HCT116 (cell line): Measurements from ENCODE around the gene HEXD. TPM values are rescaled to one million over a fixed set of nuclear protein-coding genes. Genes with fewer than 3 reads are reported as not detected.

Experiments used
- ATAC-seq: fragments of 200-7000 bp; cut with Tn5 transposase; 2 replicates; pipeline ENCODE4 v1.9.1; 2020; ENCODE audit warnings: mild to moderate bottlenecking, moderate library complexity
- BruUV-seq: library from RNA; stranded (reverse); fragments of 400-500 nt; replicated peaks from 2 replicates; lab custom pipeline; 2021; lab: Mats Ljungman, UMichigan
- CTCF ChIA-PET: fragments of 300-600 bp; sonication (Branson Sonifier 250); formaldehyde crosslinking; loops from one replicate; lab custom pipeline; 2021; ENCODE audit warnings: antibody characterized with exemption; lab: Charles Lee
- POLR2A ChIA-PET: fragments of 300-600, 350-600 bp; sonication (Branson Sonifier 250); formaldehyde crosslinking; loops from one replicate; lab custom pipeline; 2021; ENCODE audit warnings: antibody characterized with exemption; lab: Charles Lee
- RAD21 ChIA-PET, 2 experiments: fragments of 300-600 bp; sonication (Branson Sonifier 250); formaldehyde crosslinking; loops; one replicate each; lab custom pipeline; 2023; ENCODE audit warnings: low total read pairs in 2 of 2; ENCODE audit not compliant: uncharacterized antibody in 2 of 2, unreplicated experiment in 2 of 2, low non-redundant PET in 1 of 2; lab: Charles Lee
- DNase-seq: peaks from one replicate; pipeline ENCODE4 v3.0.0-alpha.2; 2010; ENCODE audit warnings: low read depth, low spot score
- H2AFZ ChIP-seq: fragments of 200-600 bp; shearing (Covaris generic), sonication (generic); 2 replicates; pipeline ENCODE4 v1.6.1; 2017; ENCODE audit warnings: low read depth, mixed run types, mixed read lengths, antibody characterized with exemption, low read length; ENCODE audit not compliant: poor library complexity, severe bottlenecking
- H3K27ac ChIP-seq: 2 replicates; pipeline ENCODE4 v1.5.1; 2012; ENCODE audit warnings: low read depth, low read length
- H3K27me3 ChIP-seq: fragments of 200-600 bp; sonication (generic); 2 replicates; pipeline ENCODE4 v1.6.1; 2016; ENCODE audit warnings: mixed run types, low read length, mixed read lengths; ENCODE audit not compliant: insufficient read depth
- H3K36me3 ChIP-seq, 2 experiments: fragments of 200-500 bp in 1 of 2; fragments of 200-600 bp in 1 of 2; sonication (Bioruptor generic) in 1 of 2; sonication (generic) in 1 of 2; 2 replicates each; pipeline versions ENCODE4 v1.5.1 to v1.6.1; 2014 to 2016; ENCODE audit warnings: low read length in 2 of 2, inconsistent platforms in 1 of 2, mixed read lengths in 1 of 2, mixed run types in 1 of 2; ENCODE audit not compliant: insufficient read depth in 2 of 2, control insufficient read depth in 1 of 2
- H3K4me1 ChIP-seq, 2 experiments: fragments of 200-600 bp in 1 of 2; sonication (generic) in 1 of 2; 2 replicates each; pipeline versions ENCODE4 v1.5.1 to v1.6.1; 2012 to 2017; ENCODE audit warnings: low read length in 2 of 2, inconsistent platforms in 1 of 2, mild to moderate bottlenecking in 1 of 2, mixed read lengths in 1 of 2, mixed run types in 1 of 2, moderate library complexity in 1 of 2; ENCODE audit not compliant: insufficient read depth in 2 of 2, control insufficient read depth in 1 of 2
- H3K4me2 ChIP-seq: fragments of 200-600 bp; sonication (generic); 2 replicates; pipeline ENCODE4 v1.6.1; 2017; ENCODE audit warnings: mixed run types, low read length, mixed read lengths
- H3K4me3 ChIP-seq, 2 experiments: fragments of 200-600 bp in 1 of 2; sonication (generic) in 1 of 2; replicated peaks in 1 of 2; 2 replicates each; pipeline ENCODE4 v1.5.1; 2011 to 2016; ENCODE audit warnings: low read length in 2 of 2, control low read depth in 1 of 2, low read depth in 1 of 2, mild to moderate bottlenecking in 1 of 2, mixed read lengths in 1 of 2, mixed run types in 1 of 2
- H3K79me2 ChIP-seq: fragments of 200-600 bp; sonication (generic); 2 replicates; pipeline ENCODE4 v1.6.1; 2017; ENCODE audit warnings: mild to moderate bottlenecking, mixed run types, low read length, moderate library complexity, mixed read lengths; ENCODE audit not compliant: insufficient read depth
- H3K9ac ChIP-seq: fragments of 200-600 bp; sonication (generic); 2 replicates; pipeline ENCODE4 v1.6.1; 2016; ENCODE audit warnings: low read length, mixed read lengths
- H3K9me2 ChIP-seq: fragments of 200-600 bp; sonication (generic), shearing (Covaris generic); 2 replicates; pipeline ENCODE4 v1.6.1; 2017; ENCODE audit warnings: mixed run types, mild to moderate bottlenecking, moderate library complexity; ENCODE audit not compliant: insufficient read depth
- H3K9me3 ChIP-seq, 2 experiments: fragments of 200-500 bp in 1 of 2; fragments of 200-600 bp in 1 of 2; sonication (Bioruptor generic) in 1 of 2; sonication (generic) in 1 of 2; 2 replicates each; pipeline ENCODE4 v1.6.1; 2014 to 2017; ENCODE audit warnings: low read length in 2 of 2, mixed read lengths in 2 of 2, inconsistent platforms in 1 of 2, low read depth in 1 of 2, mild to moderate bottlenecking in 1 of 2, mixed run types in 1 of 2, moderate library complexity in 1 of 2; ENCODE audit not compliant: control insufficient read depth in 1 of 2, insufficient read depth in 1 of 2
- H4K20me1 ChIP-seq: fragments of 200-600 bp; sonication (generic), shearing (Covaris generic); 2 replicates; pipeline ENCODE4 v1.6.1; 2017; ENCODE audit warnings: mixed run types, mild to moderate bottlenecking, moderate library complexity; ENCODE audit not compliant: insufficient read depth
- ATF3 ChIP-seq: IDR thresholded peaks from 2 replicates; pipeline ENCODE4 v1.6.1; 2012
- CBX3 ChIP-seq: IDR thresholded peaks from 2 replicates; pipeline ENCODE4 v1.6.1; 2012; ENCODE audit warnings: low read depth
- EGR1 ChIP-seq: IDR thresholded peaks from 2 replicates; pipeline ENCODE4 v1.6.1; 2012; ENCODE audit warnings: low read depth
- ELF1 ChIP-seq: IDR thresholded peaks from 2 replicates; pipeline ENCODE4 v1.6.1; 2012; ENCODE audit warnings: low read depth, borderline replicate concordance
- EZH2 ChIP-seq: fragments of 200-600 bp; sonication (generic); IDR thresholded peaks from 2 replicates; pipeline ENCODE4 v1.6.1; 2017; ENCODE audit warnings: antibody characterized with exemption, mixed run types
- EZH2phosphoT487 ChIP-seq: fragments of 200-600 bp; IDR thresholded peaks from 2 replicates; pipeline ENCODE4 v1.6.1; 2018; ENCODE audit warnings: antibody characterized with exemption, borderline replicate concordance
- MAX ChIP-seq: IDR thresholded peaks from 2 replicates; pipeline ENCODE4 v1.6.1; 2012
- POLR2A ChIP-seq: IDR thresholded peaks from 2 replicates; pipeline ENCODE4 v1.7.0; 2011; ENCODE audit warnings: borderline replicate concordance; ENCODE audit not compliant: insufficient read depth, insufficient read length; ENCODE audit errors: extremely low read depth
- POLR2AphosphoS5 ChIP-seq: IDR thresholded peaks from 2 replicates; pipeline ENCODE4 v1.6.1; 2011; ENCODE audit warnings: mild to moderate bottlenecking, low read depth, low read length, moderate library complexity
- RAD21 ChIP-seq: IDR thresholded peaks from 2 replicates; pipeline ENCODE4 v1.6.1; 2012; ENCODE audit warnings: low read depth, mild to moderate bottlenecking
- REST ChIP-seq: IDR thresholded peaks from 2 replicates; pipeline ENCODE4 v1.6.1; 2012; ENCODE audit warnings: low read depth
- SIN3A ChIP-seq: IDR thresholded peaks from 2 replicates; pipeline ENCODE4 v1.6.1; 2012; ENCODE audit warnings: low read depth
- SP1 ChIP-seq: IDR thresholded peaks from 2 replicates; pipeline ENCODE4 v1.6.1; 2012; ENCODE audit warnings: low read depth
- SRF ChIP-seq: IDR thresholded peaks from 2 replicates; pipeline ENCODE4 v1.6.1; 2012; ENCODE audit warnings: low read depth
- TCF7L2 ChIP-seq: IDR thresholded peaks from 2 replicates; pipeline ENCODE4 v1.7.0; 2011; ENCODE audit warnings: borderline replicate concordance, inconsistent platforms; ENCODE audit not compliant: insufficient read depth, insufficient read length; ENCODE audit errors: extremely low read depth
- YY1 ChIP-seq: IDR thresholded peaks from 2 replicates; pipeline ENCODE4 v1.6.1; 2011; ENCODE audit warnings: low read length, low read depth, moderate library complexity, mild to moderate bottlenecking; ENCODE audit not compliant: insufficient replicate concordance; ENCODE audit errors: extremely low read depth
- ZBTB33 ChIP-seq: IDR thresholded peaks from 2 replicates; pipeline ENCODE4 v1.6.1; 2011; ENCODE audit warnings: mild to moderate bottlenecking, low read length, moderate library complexity; ENCODE audit not compliant: insufficient replicate concordance; ENCODE audit errors: extremely low read depth
- ZFX ChIP-seq: fragments of 450-650 bp; IDR thresholded peaks from 2 replicates; pipeline ENCODE4 v1.6.1; 2017
- ZNF274 ChIP-seq: fragments of 200-500 bp; sonication (Bioruptor generic); IDR thresholded peaks from 2 replicates; pipeline ENCODE4 v1.6.1; 2014; ENCODE audit warnings: mild to moderate bottlenecking, low read depth, low read length, inconsistent platforms
- intact Hi-C: fragments of 100-400 bp; cut with micrococcal nuclease; formaldehyde crosslinking; loops from 2 replicates; pipeline ENCODE4 v1.10.0; 2022
- total RNA-seq: library from RNA; stranded (reverse); gene quantifications from one replicate; pipeline ENCODE4 v1.2.1, GENCODE V29; 2021; ENCODE audit not compliant: unreplicated experiment

HEXD gene
- total RNA-seq, 1 experiment from 2014 or later, result 45.2 TPM

- BruUV-seq, result no TSS peak
Measured at GRCh38 chr17:82386881-82387704, 31.1 kb upstream of the HEXD start.

More at GRCh38 chr17:82386881-82387704, 31.1 kb upstream of the HEXD start:
- H3K4me1 ChIP-seq, result peaks cover 15 to 33% of the 10 kb centered on the region in 2 experiments
- ATAC-seq (no peak), DNase-seq (no peak)
- H3K27ac ChIP-seq, result no peak overlapping the region
- H3K9me3 ChIP-seq, result no peaks in the 10 kb centered on the region
- H3K4me2 ChIP-seq, result no peak overlapping the region
- intact Hi-C loops, result no loop called here
- H3K4me3 ChIP-seq, result no peak overlapping the region
- no peak overlapping the region for H3K9ac ChIP-seq
- CTCF ChIA-PET, result no interaction called here
- no peak for TF ChIP-seq REST
- no peak for TF ChIP-seq ZBTB33
- no peak for TF ChIP-seq RAD21
- no peak for TF ChIP-seq EZH2
- no peak for TF ChIP-seq TCF7L2
- TF ChIP-seq CBX3, result no peak
- TF ChIP-seq POLR2A, result no peak
- TF ChIP-seq POLR2AphosphoS5, result no peak
- TF ChIP-seq EZH2phosphoT487, result no peak
- no peak for TF ChIP-seq EGR1
- TF ChIP-seq ZNF274, result no peak
- no peak for TF ChIP-seq SIN3A
- no peak for TF ChIP-seq SRF
- TF ChIP-seq ZFX, result no peak
- no peak for TF ChIP-seq YY1
- no peak for TF ChIP-seq MAX
- TF ChIP-seq ATF3, result no peak
- no peak for TF ChIP-seq ELF1
- TF ChIP-seq SP1, result no peak
- H4K20me1 ChIP-seq, result no peaks in the 10 kb centered on the region
- no peaks in the 10 kb centered on the region for H3K36me3 ChIP-seq
- no peak overlapping the region for H2AFZ ChIP-seq
- POLR2A ChIA-PET, result no interaction called here
- no peaks in the 10 kb centered on the region for H3K9me2 ChIP-seq
- no peaks in the 10 kb centered on the region for H3K27me3 ChIP-seq
- RAD21 ChIA-PET, result no interaction called here
- no peaks in the 10 kb centered on the region for H3K79me2 ChIP-seq
